ENCODE results near the gene TTLL10. TPM values are rescaled to one million over a fixed set of nuclear protein-coding genes. Genes with fewer than 3 reads are reported as not detected.

The TTLL10 gene
- total and polyA plus RNA-seq, 8 donors = 0.13 to 6.4 (median 0.46) TPM; not detected in 5

DNA sequence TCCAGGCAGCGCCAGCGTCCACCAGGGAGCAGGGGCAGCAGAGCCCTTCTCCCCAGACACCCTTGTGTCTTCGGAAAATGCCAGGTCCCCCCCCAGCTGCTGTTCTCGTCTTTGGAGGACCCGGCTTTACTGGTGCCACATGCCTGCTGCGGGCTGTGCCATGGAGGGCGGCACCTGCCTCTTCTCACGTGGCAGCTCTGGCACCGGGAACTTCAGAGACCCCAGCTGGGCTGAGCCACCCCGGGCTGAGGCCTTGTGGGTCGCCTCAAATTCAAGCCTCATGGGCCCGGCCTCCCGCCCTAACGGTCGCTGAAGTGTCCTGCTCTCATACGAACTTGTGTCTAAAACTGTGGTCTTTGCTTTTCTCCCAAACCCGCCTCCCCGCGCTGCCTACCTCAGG lies 30.8 kb upstream of the TTLL10 start:
- H3K36me3 ChIP-seq = no peaks in the 10 kb centered on the region
- H3K4me3 ChIP-seq = no peak overlapping the region
- peaks cover 0 to 50% (median 0%) of the 10 kb centered on the region in 3 donors for H3K27me3 ChIP-seq
- H3K4me1 ChIP-seq = peaks cover 31 to 45% (median 39%) of the 10 kb centered on the region in 4 donors
- TF ChIP-seq, protein P1, sequence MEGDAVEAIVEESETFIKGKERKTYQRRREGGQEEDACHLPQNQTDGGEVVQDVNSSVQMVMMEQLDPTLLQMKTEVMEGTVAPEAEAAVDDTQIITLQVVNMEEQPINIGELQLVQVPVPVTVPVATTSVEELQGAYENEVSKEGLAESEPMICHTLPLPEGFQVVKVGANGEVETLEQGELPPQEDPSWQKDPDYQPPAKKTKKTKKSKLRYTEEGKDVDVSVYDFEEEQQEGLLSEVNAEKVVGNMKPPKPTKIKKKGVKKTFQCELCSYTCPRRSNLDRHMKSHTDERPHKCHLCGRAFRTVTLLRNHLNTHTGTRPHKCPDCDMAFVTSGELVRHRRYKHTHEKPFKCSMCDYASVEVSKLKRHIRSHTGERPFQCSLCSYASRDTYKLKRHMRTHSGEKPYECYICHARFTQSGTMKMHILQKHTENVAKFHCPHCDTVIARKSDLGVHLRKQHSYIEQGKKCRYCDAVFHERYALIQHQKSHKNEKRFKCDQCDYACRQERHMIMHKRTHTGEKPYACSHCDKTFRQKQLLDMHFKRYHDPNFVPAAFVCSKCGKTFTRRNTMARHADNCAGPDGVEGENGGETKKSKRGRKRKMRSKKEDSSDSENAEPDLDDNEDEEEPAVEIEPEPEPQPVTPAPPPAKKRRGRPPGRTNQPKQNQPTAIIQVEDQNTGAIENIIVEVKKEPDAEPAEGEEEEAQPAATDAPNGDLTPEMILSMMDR (IDR thresholded peaks at IDR 0.05) = no peak
- H3K27ac ChIP-seq = peak overlapping the region; percentile 86 to 97 (median 89)
- 58 to 91% (median 66%) methylated on average over 10 to 19 of the region's 19 CpGs for WGBS, 5 donors
- DNase-seq = no peak
- intact Hi-C loops (cut with DNase I; ENCODE audit: low total_unique reads) = no loop called here
- no peaks in the 10 kb centered on the region for H3K9me3 ChIP-seq

DNA sequence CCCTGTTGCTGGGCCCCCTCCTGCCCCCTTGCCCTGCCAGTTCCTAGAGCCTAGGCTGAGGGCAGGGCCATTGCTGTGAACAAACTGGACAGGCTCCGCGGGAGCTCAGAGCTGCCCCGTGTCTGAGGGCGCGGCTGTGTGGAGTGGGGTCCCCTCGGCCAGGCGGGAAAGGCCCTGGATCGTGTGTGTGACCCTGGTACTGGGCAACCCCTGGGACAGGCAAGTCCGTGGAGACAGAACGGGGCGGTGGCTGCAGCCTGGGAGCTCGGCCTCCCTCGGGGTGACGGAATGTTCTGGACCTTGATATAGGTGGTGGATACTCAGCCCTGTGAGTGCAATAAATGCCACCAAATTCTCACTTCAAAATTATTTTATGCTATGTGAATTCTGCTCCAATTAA lies 30.0 kb upstream of the TTLL10 start:
- Histone ChIP-seq H3K9me3 (no peaks in the 10 kb centered on the region), H3K36me3 (no peaks in the 10 kb centered on the region), H3K27me3 (peaks cover 0 to 42% (median 0%) of the 10 kb centered on the region in 3 donors), H3K27ac (peak overlapping the region; percentile 86 to 97 (median 89)), H3K4me1 (peaks cover 28 to 43% (median 36%) of the 10 kb centered on the region in 4 donors), H3K4me3 (no peak overlapping the region)
- 36 to 79% (median 43%) methylated on average over 10 to 14 of the region's 14 CpGs for WGBS, 5 donors
- DNase-seq = no peak
- no peak for TF ChIP-seq EP300 (IDR thresholded peaks at IDR 0.05)
- TF ChIP-seq POLR2AphosphoS5 (IDR thresholded peaks at IDR 0.05) = no peak
- intact Hi-C loops (cut with DNase I; ENCODE audit: low total_unique reads) = no loop called here

DNA sequence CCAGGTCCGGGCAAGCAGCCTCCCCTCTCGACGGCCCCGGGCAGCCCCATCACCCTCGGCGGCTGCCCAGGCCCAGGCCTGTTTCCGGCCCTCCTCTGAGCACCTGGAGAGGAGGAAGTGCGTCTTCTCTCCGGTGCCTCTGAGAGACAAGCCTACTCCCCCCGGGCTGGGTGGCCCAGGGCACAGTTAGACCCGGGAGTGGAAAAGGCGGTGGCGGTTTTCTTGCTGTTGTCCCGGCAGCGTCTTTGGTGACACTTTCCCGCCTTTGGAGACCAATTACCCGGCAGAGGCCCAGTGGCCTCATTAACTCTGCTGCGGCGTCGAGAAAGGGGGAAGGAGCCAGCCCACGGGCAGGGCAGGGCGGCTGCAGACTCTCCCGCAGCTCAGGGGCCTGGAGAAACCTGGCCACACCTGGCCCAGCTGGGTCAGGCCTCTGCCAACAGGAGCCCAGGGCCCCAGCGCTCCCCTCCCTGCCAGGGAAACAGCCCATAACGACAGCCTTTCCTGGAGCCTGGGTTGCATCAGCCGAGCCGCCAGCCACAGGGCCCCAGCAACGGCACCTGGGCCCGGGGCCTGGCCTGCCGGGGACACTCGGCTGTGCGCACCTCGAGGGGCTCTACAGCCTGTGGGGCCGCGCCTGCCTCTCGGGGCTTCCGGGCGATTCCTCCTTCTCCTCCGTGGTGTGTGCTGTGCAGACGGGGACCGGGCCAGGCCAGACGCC lies 29.4 kb upstream of the TTLL10 start:
- intact Hi-C loops (cut with DNase I; ENCODE audit: low total_unique reads) = no loop called here
- Histone ChIP-seq H3K9me3 (no peaks in the 10 kb centered on the region), H3K4me1 (peaks cover 28 to 50% (median 39%) of the 10 kb centered on the region in 4 donors), H3K27ac (peak overlapping the region; percentile 86 to 97 (median 89)), H3K36me3 (no peaks in the 10 kb centered on the region), H3K4me3 (no peak overlapping the region), H3K27me3 (peaks cover 0 to 39% (median 0%) of the 10 kb centered on the region in 3 donors)
- WGBS, 5 donors = 15 to 47% (median 27%) methylated on average over 15 to 42 of the region's 42 CpGs
- DNase-seq = peak; percentile 87 to 90
- TF ChIP-seq EP300 (IDR thresholded peaks at IDR 0.05) (no peak), POLR2A (IDR thresholded peaks at IDR 0.05) (no peak), POLR2AphosphoS5 (IDR thresholded peaks at IDR 0.05) (peak in 2 of 3 donors; percentile 30 to 58)
- TF ChIP-seq, protein P1 (IDR thresholded peaks at IDR 0.05) = no peak

DNA sequence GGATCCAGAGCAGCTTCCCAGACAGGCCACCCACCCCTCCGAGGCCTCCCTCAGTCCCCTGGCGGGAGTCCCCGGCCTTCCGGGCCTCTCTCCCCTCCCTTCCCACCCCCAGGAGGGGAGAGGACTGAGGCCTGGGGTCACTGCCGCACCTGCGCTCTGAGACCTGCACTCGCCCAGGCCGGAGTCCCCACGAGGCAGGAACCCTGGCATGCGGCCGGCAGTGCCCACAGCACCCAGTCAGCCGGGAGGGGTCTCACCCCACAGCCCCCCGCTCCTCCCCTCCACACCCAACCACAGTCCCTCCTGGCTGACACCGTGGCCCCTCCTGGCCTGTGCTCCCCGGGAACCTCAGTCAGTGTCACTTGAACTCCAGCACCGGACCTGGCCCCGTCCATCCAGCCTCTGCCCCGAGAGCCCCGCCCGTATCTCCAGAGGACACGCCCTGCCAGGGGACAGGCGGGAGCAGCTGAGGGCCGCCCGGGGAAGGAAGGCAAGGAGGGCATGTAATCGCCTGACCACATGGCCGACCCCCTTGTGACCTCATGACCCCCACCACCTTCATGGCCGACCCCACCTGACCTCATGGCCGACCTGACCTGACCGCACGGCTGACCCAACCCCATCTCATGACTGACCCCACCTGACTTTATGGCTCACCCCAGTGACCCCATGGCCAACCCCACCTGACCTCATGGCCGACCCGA lies 28.7 kb upstream of the TTLL10 start:
- TF ChIP-seq POLR2AphosphoS5 (IDR thresholded peaks at IDR 0.05) (no peak), EP300 (IDR thresholded peaks at IDR 0.05) (no peak), POLR2A (IDR thresholded peaks at IDR 0.05) (no peak)
- TF ChIP-seq, protein P1 (IDR thresholded peaks at IDR 0.05) = no peak
- WGBS, 5 donors = 39 to 56% (median 46%) methylated on average over 24 to 32 of the region's 32 CpGs
- Histone ChIP-seq H3K4me3 (no peak overlapping the region), H3K27ac (peak overlapping the region; percentile 86 to 97 (median 89)), H3K27me3 (peaks cover 0 to 39% (median 0%) of the 10 kb centered on the region in 3 donors), H3K4me1 (peaks cover 28 to 57% (median 42%) of the 10 kb centered on the region in 4 donors), H3K9me3 (no peaks in the 10 kb centered on the region), H3K36me3 (no peaks in the 10 kb centered on the region)
- intact Hi-C loops (cut with DNase I; ENCODE audit: low total_unique reads) = no loop called here
- DNase-seq = no peak

Data from stomach (tissue), 9 donors.